Measurements from ENCODE around the gene SYTL2. TPM values are rescaled to one million over a fixed set of nuclear protein-coding genes. Genes with fewer than 3 reads are reported as not detected.

Gene SYTL2
- total and polyA plus RNA-seq, 8 donors = 5.4 to 391 (median 188) TPM

- WGBS, 5 donors = 81 to 87% (median 84%) methylated on average over 2 of the region's 2 CpGs
- H3K4me3 ChIP-seq = no peak overlapping the region
These were observed 93.5 kb downstream of the SYTL2 start for GRCh38 chr11:85717429-85717828.

GRCh38 chr11:85712953-85713352 lies 98.0 kb downstream of the SYTL2 start:
- intact Hi-C loops (cut with DNase I; ENCODE audit: low total_unique reads) = no loop called here
- no peak for DNase-seq
- H3K27ac ChIP-seq = no peak overlapping the region
- H3K27me3 ChIP-seq = no peaks in the 10 kb centered on the region
- WGBS, 5 donors = 89 to 94% (median 89%) methylated on average over 3 of the region's 3 CpGs
- H3K36me3 ChIP-seq = peaks cover 0 to 5% (median 0%) of the 10 kb centered on the region in 4 donors
- H3K4me1 ChIP-seq = peaks cover 0 to under 1% (median 0%) of the 10 kb centered on the region in 4 donors
- H3K9me3 ChIP-seq = no peaks in the 10 kb centered on the region
- TF ChIP-seq POLR2A (IDR thresholded peaks at IDR 0.05) (no peak), EP300 (IDR thresholded peaks at IDR 0.05) (no peak), POLR2AphosphoS5 (IDR thresholded peaks at IDR 0.05) (no peak)
- TF ChIP-seq, protein P1, sequence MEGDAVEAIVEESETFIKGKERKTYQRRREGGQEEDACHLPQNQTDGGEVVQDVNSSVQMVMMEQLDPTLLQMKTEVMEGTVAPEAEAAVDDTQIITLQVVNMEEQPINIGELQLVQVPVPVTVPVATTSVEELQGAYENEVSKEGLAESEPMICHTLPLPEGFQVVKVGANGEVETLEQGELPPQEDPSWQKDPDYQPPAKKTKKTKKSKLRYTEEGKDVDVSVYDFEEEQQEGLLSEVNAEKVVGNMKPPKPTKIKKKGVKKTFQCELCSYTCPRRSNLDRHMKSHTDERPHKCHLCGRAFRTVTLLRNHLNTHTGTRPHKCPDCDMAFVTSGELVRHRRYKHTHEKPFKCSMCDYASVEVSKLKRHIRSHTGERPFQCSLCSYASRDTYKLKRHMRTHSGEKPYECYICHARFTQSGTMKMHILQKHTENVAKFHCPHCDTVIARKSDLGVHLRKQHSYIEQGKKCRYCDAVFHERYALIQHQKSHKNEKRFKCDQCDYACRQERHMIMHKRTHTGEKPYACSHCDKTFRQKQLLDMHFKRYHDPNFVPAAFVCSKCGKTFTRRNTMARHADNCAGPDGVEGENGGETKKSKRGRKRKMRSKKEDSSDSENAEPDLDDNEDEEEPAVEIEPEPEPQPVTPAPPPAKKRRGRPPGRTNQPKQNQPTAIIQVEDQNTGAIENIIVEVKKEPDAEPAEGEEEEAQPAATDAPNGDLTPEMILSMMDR (IDR thresholded peaks at IDR 0.05) = no peak
- H3K4me3 ChIP-seq = no peak overlapping the region

More at GRCh38 chr11:85717429-85717828, 93.5 kb downstream of the SYTL2 start:
- no peak for DNase-seq
- Histone ChIP-seq H3K27ac (peak overlapping the region in 2 of 5 donors; percentile 69 to 73), H3K9me3 (no peaks in the 10 kb centered on the region), H3K4me1 (peaks cover 0 to 4% (median 0%) of the 10 kb centered on the region in 4 donors), H3K36me3 (peaks cover 0 to 5% (median 0%) of the 10 kb centered on the region in 4 donors), H3K27me3 (no peaks in the 10 kb centered on the region)
- intact Hi-C loops (cut with DNase I; ENCODE audit: low total_unique reads) = no loop called here
- TF ChIP-seq, protein P1 (IDR thresholded peaks at IDR 0.05) = no peak
- no peak for TF ChIP-seq POLR2A (IDR thresholded peaks at IDR 0.05)
- no peak for TF ChIP-seq EP300 (IDR thresholded peaks at IDR 0.05)
- TF ChIP-seq POLR2AphosphoS5 (IDR thresholded peaks at IDR 0.05) = no peak

GRCh38 chr11:85710917-85711316 lies 100.0 kb downstream of the SYTL2 start:
- intact Hi-C loops (cut with DNase I; ENCODE audit: low total_unique reads) = no loop called here
- Histone ChIP-seq H3K27me3 (no peaks in the 10 kb centered on the region), H3K9me3 (no peaks in the 10 kb centered on the region), H3K36me3 (peaks cover 0 to 5% (median 2%) of the 10 kb centered on the region in 4 donors), H3K4me1 (no peaks in the 10 kb centered on the region), H3K4me3 (no peak overlapping the region), H3K27ac (no peak overlapping the region)
- 45 to 68% (median 51%) methylated on average over 5 of the region's 5 CpGs for WGBS, 5 donors
- peak in 1 of 2 donors; percentile 19 for DNase-seq
- TF ChIP-seq, protein P1 (IDR thresholded peaks at IDR 0.05) = no peak
- no peak for TF ChIP-seq EP300 (IDR thresholded peaks at IDR 0.05)
- TF ChIP-seq POLR2A (IDR thresholded peaks at IDR 0.05) = no peak
- TF ChIP-seq POLR2AphosphoS5 (IDR thresholded peaks at IDR 0.05) = no peak

GRCh38 chr11:85709941-85710702 lies 100.8 kb downstream of the SYTL2 start:
- DNase-seq = no peak
- no peaks in the 10 kb centered on the region for H3K27me3 ChIP-seq
- H3K4me1 ChIP-seq = no peaks in the 10 kb centered on the region
- intact Hi-C loops (cut with DNase I; ENCODE audit: low total_unique reads) = no loop called here
- no peak overlapping the region for H3K27ac ChIP-seq
- no peaks in the 10 kb centered on the region for H3K9me3 ChIP-seq
- no peak overlapping the region for H3K4me3 ChIP-seq
- TF ChIP-seq POLR2A (IDR thresholded peaks at IDR 0.05) (no peak), POLR2AphosphoS5 (IDR thresholded peaks at IDR 0.05) (no peak), EP300 (IDR thresholded peaks at IDR 0.05) (no peak)
- TF ChIP-seq, protein P1 (IDR thresholded peaks at IDR 0.05) = no peak
- H3K36me3 ChIP-seq = peaks cover 0 to 5% (median 2%) of the 10 kb centered on the region in 4 donors
- WGBS, 5 donors = 80 to 95% (median 93%) methylated on average over 5 of the region's 5 CpGs

All from stomach (tissue), 9 donors.